ENCODE data around the gene CD48. TPM values are rescaled to one million over a fixed set of nuclear protein-coding genes. Genes with fewer than 3 reads are reported as not detected.
"Not testable (repeated sequence)": the region's sequence is repeated elsewhere in the genome, so short reads cannot be mapped to it uniquely, and the experiment has no call there.

Gene CD48
- total RNA-seq, 1 donor from 2014 or later, result not detected

DNA sequence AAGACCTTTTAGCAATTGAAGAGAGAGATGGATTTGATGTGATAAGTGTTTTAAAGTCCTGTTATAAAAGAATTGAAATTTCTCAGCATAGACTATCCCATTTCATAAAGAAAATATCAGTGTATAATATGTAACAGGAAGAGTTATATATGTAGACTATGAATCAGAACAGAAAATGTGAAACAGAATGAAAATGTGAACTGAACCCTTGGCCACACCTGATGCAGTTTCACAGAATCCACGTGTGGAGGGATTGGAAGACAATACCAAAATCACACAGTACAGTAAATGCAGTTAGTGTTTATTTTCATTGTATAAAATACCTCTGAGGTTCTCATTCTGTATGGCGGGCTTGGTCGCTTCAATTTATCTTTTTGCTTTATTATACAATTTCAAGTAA lies 54.9 kb downstream of the CD48 start:
- Mint-ChIP-seq H3K36me3 (ENCODE audit: low read depth) (no peaks in the 10 kb centered on the region), H3K4me1 (ENCODE audit: low read depth) (no peaks in the 10 kb centered on the region), H3K4me3 (ENCODE audit: unreplicated experiment) (no peak overlapping the region), H3K27ac (ENCODE audit: unreplicated experiment) (no peak overlapping the region), H3K27me3 (ENCODE audit: low read depth) (peaks cover 12% of the 10 kb centered on the region), H3K9me3 (ENCODE audit: low read depth) (peaks cover 7% of the 10 kb centered on the region)
- TF ChIP-seq CTCF (IDR thresholded peaks at IDR 0.05), result no peak
- no peak for DNase-seq (ENCODE audit: low spot score)

GRCh38 chr1:160653620-160654016 lies 58.0 kb downstream of the CD48 start:
- Mint-ChIP-seq H3K9me3 (ENCODE audit: low read depth) (no peaks in the 10 kb centered on the region), H3K4me3 (ENCODE audit: unreplicated experiment) (no peak overlapping the region), H3K27me3 (ENCODE audit: low read depth) (peaks cover 11% of the 10 kb centered on the region), H3K27ac (ENCODE audit: unreplicated experiment) (no peak overlapping the region), H3K4me1 (ENCODE audit: low read depth) (no peaks in the 10 kb centered on the region), H3K36me3 (ENCODE audit: low read depth) (no peaks in the 10 kb centered on the region)
- no peak for TF ChIP-seq CTCF (IDR thresholded peaks at IDR 0.05)
- no peak for DNase-seq (ENCODE audit: low spot score)

- Mint-ChIP-seq H3K4me1 (ENCODE audit: low read depth) (no peaks in the 10 kb centered on the region), H3K4me3 (ENCODE audit: unreplicated experiment) (no peak overlapping the region), H3K27ac (ENCODE audit: unreplicated experiment) (no peak overlapping the region), H3K9me3 (ENCODE audit: low read depth) (no peaks in the 10 kb centered on the region), H3K36me3 (ENCODE audit: low read depth) (no peaks in the 10 kb centered on the region), H3K27me3 (ENCODE audit: low read depth) (peaks cover 10% of the 10 kb centered on the region)
- TF ChIP-seq CTCF (IDR thresholded peaks at IDR 0.05), result no peak
- DNase-seq (ENCODE audit: low spot score), result no peak
Measured at GRCh38 chr1:160652924-160653619, 58.5 kb downstream of the CD48 start.

GRCh38 chr1:160652065-160652641 lies 59.5 kb downstream of the CD48 start:
- not testable (repeated sequence) for H3K4me1 Mint-ChIP-seq (ENCODE audit: low read depth); H3K36me3 Mint-ChIP-seq (ENCODE audit: low read depth); DNase-seq (ENCODE audit: low spot score); H3K27ac Mint-ChIP-seq (ENCODE audit: unreplicated experiment); H3K9me3 Mint-ChIP-seq (ENCODE audit: low read depth); H3K4me3 Mint-ChIP-seq (ENCODE audit: unreplicated experiment)
- peaks cover 13% of the 10 kb centered on the region for H3K27me3 Mint-ChIP-seq (ENCODE audit: low read depth)

DNA sequence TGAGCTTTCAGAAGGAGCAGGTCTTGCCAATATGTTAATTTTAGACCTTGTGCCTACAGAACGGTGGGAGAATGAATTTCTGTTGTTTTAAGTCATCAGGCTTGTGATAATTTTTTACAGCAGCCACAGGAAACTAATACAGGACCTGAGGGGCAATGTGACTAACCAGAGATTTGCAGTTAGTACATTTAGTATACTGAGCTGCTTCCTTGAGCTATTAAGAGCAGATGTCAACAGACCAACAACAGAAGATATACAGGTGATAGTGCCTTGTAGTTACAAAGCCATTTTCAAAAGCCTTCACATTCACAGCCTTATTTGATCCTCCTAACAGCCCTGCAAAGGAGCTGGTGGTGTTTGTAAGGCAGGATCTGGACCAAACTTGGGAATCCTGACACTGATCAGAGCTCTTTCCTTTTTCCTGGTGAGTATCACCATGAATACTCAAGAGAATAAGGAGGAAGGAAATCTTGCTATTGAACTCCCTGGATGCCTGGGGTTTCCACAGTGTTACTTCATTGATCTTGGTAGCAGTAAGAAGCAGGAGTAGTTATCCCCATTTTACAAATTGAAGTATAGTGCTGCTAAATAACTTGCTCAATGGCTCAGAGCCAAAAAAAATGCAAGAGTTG lies 60.1 kb downstream of the CD48 start:
- no peak for DNase-seq (ENCODE audit: low spot score)
- Mint-ChIP-seq H3K36me3 (ENCODE audit: low read depth) (no peaks in the 10 kb centered on the region), H3K27me3 (ENCODE audit: low read depth) (peaks cover 12% of the 10 kb centered on the region), H3K27ac (ENCODE audit: unreplicated experiment) (no peak overlapping the region), H3K4me3 (ENCODE audit: unreplicated experiment) (no peak overlapping the region), H3K4me1 (ENCODE audit: low read depth) (no peaks in the 10 kb centered on the region), H3K9me3 (ENCODE audit: low read depth) (no peaks in the 10 kb centered on the region)
- no peak for TF ChIP-seq CTCF (IDR thresholded peaks at IDR 0.05)

All from chondrocyte (in vitro differentiated cells).